HEK293T (cell line): ENCODE data around the gene CYP46A1.

Experiments used
- CTCF ChIA-PET: fragments of 350-600 bp; formaldehyde crosslinking; extraction: SDS; loops from one replicate; lab custom pipeline; 2021; ENCODE audit warnings: antibody characterized with exemption, inconsistent platforms; lab: Yijun Ruan, JAX
- POLR2A ChIA-PET: fragments of 350-600 bp; formaldehyde crosslinking; extraction: SDS; loops from one replicate; lab custom pipeline; 2020; ENCODE audit warnings: antibody characterized with exemption, inconsistent platforms; lab: Yijun Ruan, JAX
- DNase-seq: peaks from one replicate; pipeline ENCODE4 v3.0.0; 2012; ENCODE audit warnings: mixed read lengths; ENCODE audit errors: extremely low spot score
- ARNT ChIP-seq: fragments of 450-650 bp; IDR thresholded peaks from 2 replicates; pipeline ENCODE4 v1.6.1; 2017; ENCODE audit warnings: mild to moderate bottlenecking
- BHLHE40 ChIP-seq: fragments of 450-650 bp; IDR thresholded peaks from 2 replicates; pipeline ENCODE4 v1.6.1; 2016; ENCODE audit warnings: mild to moderate bottlenecking, moderate library complexity, borderline replicate concordance
- CTBP1 ChIP-seq: fragments of 450-650 bp; IDR thresholded peaks from 2 replicates; pipeline ENCODE4 v1.6.1; 2016; ENCODE audit warnings: borderline replicate concordance
- ELF4 ChIP-seq: fragments of 450-650 bp; IDR thresholded peaks from 2 replicates; pipeline ENCODE4 v1.6.1; 2017; ENCODE audit warnings: antibody characterized with exemption
- FOXA1 ChIP-seq: fragments of 450-650 bp; IDR thresholded peaks from 2 replicates; pipeline ENCODE4 v1.6.1; 2016; ENCODE audit warnings: mild to moderate bottlenecking
- FOXK2 ChIP-seq: fragments of 450-650 bp; IDR thresholded peaks from 2 replicates; pipeline ENCODE4 v1.6.1; 2016; ENCODE audit warnings: mild to moderate bottlenecking
- FOXM1 ChIP-seq: fragments of 450-650 bp; IDR thresholded peaks from 2 replicates; pipeline ENCODE4 v1.6.1; 2017; ENCODE audit warnings: mild to moderate bottlenecking, borderline replicate concordance
- HDGF ChIP-seq: fragments of 450-650 bp; IDR thresholded peaks from 2 replicates; pipeline ENCODE4 v1.6.1; 2017; ENCODE audit warnings: antibody characterized with exemption, borderline replicate concordance
- L3MBTL2 ChIP-seq: fragments of 450-650 bp; conservative IDR thresholded peaks from 2 replicates; pipeline ENCODE4 v1.6.1; 2016; ENCODE audit warnings: mild to moderate bottlenecking
- LEF1 ChIP-seq: fragments of 450-650 bp; IDR thresholded peaks from 2 replicates; pipeline ENCODE4 v1.6.1; 2017; ENCODE audit warnings: mild to moderate bottlenecking, borderline replicate concordance
- NFRKB ChIP-seq: fragments of 450-650 bp; IDR thresholded peaks from 2 replicates; pipeline ENCODE4 v1.6.1; 2016; ENCODE audit warnings: mild to moderate bottlenecking, moderate library complexity
- PKNOX1 ChIP-seq: fragments of 450-650 bp; IDR thresholded peaks from 2 replicates; pipeline ENCODE4 v1.6.1; 2016
- SP1 ChIP-seq: fragments of 450-650 bp; IDR thresholded peaks from 2 replicates; pipeline ENCODE4 v1.6.1; 2017
- SUZ12 ChIP-seq: fragments of 450-650 bp; IDR thresholded peaks from 2 replicates; pipeline ENCODE4 v1.6.1; 2016; ENCODE audit warnings: mild to moderate bottlenecking
- TARDBP ChIP-seq: fragments of 450-650 bp; IDR thresholded peaks from 2 replicates; pipeline ENCODE4 v1.6.1; 2016
- ZNF384 ChIP-seq: fragments of 450-650 bp; IDR thresholded peaks from 2 replicates; pipeline ENCODE4 v1.6.1; 2016

Gene CYP46A1

GRCh38 chr14:99724196-99724891 lies 40.2 kb downstream of the CYP46A1 start:
- ChIA-PET CTCF (interaction anchor here (0.6 kb wide), 1 partner anchor 170 kb away, joined by 3 read pairs; no protein-coding TSS in a partner anchor), POLR2A (interaction anchor here (1.1 kb wide), 1 partner anchor 40 kb away, joined by 5 read pairs; the partner anchor contains the start of gene CYP46A1)
- TF ChIP-seq CTBP1, result no peak
- no peak for TF ChIP-seq FOXA1
- no peak for TF ChIP-seq ELF4
- TF ChIP-seq ARNT, result no peak
- no peak for TF ChIP-seq TARDBP
- TF ChIP-seq BHLHE40, result no peak
- no peak for TF ChIP-seq PKNOX1
- no peak for TF ChIP-seq ZNF384
- TF ChIP-seq NFRKB, result no peak
- no peak for TF ChIP-seq FOXM1
- TF ChIP-seq SUZ12, result no peak
- TF ChIP-seq LEF1, result no peak
- no peak for TF ChIP-seq SP1
- no peak for TF ChIP-seq L3MBTL2
- DNase-seq, result no peak

GRCh38 chr14:99724939-99725773 lies 41.1 kb downstream of the CYP46A1 start:
- no peak for DNase-seq
- ChIA-PET CTCF (no interaction called here), POLR2A (no interaction called here)
- TF ChIP-seq ARNT (no peak), FOXM1 (no peak), PKNOX1 (no peak)

- DNase-seq, result no peak
- ChIA-PET POLR2A (no interaction called here), CTCF (no interaction called here)
- TF ChIP-seq FOXA1, result no peak
- no peak for TF ChIP-seq ARNT
- TF ChIP-seq FOXK2, result no peak
- no peak for TF ChIP-seq TARDBP
- no peak for TF ChIP-seq FOXM1
- no peak for TF ChIP-seq HDGF
- no peak for TF ChIP-seq LEF1
- no peak for TF ChIP-seq ELF4
Measured at GRCh38 chr14:99725774-99726537, 41.9 kb downstream of the CYP46A1 start.

GRCh38 chr14:99726538-99727095 lies 42.5 kb downstream of the CYP46A1 start:
- no peak for TF ChIP-seq CTBP1
- no peak for TF ChIP-seq FOXM1
- TF ChIP-seq NFRKB, result no peak
- no peak for TF ChIP-seq BHLHE40
- TF ChIP-seq SP1, result no peak
- no peak for TF ChIP-seq ELF4
- no peak for TF ChIP-seq FOXA1
- no peak for TF ChIP-seq ARNT
- no peak for TF ChIP-seq HDGF
- TF ChIP-seq FOXK2, result no peak
- TF ChIP-seq L3MBTL2, result no peak
- TF ChIP-seq LEF1, result no peak
- no peak for TF ChIP-seq SUZ12
- no peak for DNase-seq
- POLR2A ChIA-PET, result no interaction called here
- CTCF ChIA-PET, result no interaction called here

- ChIA-PET CTCF (interaction anchor here (0.6 kb wide), 1 partner anchor 21 kb away, joined by 9 read pairs; no protein-coding TSS in a partner anchor), POLR2A (no interaction called here)
- no peak for TF ChIP-seq TARDBP
- no peak for TF ChIP-seq CTBP1
- TF ChIP-seq PKNOX1, result no peak
- TF ChIP-seq L3MBTL2, result no peak
- TF ChIP-seq SP1, result no peak
- TF ChIP-seq BHLHE40, result no peak
- TF ChIP-seq LEF1, result no peak
- TF ChIP-seq ZNF384, result no peak
- TF ChIP-seq FOXK2, result no peak
- TF ChIP-seq ARNT, result no peak
- TF ChIP-seq ELF4, result no peak
- no peak for TF ChIP-seq SUZ12
- TF ChIP-seq NFRKB, result no peak
- TF ChIP-seq HDGF, result no peak
- TF ChIP-seq FOXM1, result no peak
- no peak for TF ChIP-seq FOXA1
- no peak for DNase-seq
Measured at GRCh38 chr14:99727096-99727870, 43.2 kb downstream of the CYP46A1 start.
